Measurements from ENCODE around the gene NPSR1.

DNA sequence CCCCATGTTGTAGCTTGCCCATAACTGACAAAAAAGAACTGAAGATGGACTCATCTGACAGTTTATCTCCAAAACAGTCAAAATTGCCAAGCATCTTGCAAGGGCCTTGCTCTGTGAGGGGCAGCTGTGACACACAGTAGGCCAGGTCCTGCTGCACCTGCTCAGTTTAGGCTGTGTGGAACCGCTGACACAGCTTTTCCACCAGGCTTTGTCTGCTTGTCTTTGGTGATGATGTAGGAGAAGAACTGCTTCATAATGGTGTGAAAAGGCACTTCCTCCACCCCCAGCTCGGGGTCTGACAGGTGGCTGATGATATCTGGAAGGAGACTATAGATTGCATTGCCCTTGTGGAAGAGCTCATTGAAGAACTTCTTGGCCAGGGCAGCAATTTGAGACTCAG, 92.6 kb downstream of the NPSR1 start:
- TF ChIP-seq POLR2AphosphoS5 (IDR thresholded peaks at IDR 0.05), result no peak
- TF ChIP-seq, protein P1, sequence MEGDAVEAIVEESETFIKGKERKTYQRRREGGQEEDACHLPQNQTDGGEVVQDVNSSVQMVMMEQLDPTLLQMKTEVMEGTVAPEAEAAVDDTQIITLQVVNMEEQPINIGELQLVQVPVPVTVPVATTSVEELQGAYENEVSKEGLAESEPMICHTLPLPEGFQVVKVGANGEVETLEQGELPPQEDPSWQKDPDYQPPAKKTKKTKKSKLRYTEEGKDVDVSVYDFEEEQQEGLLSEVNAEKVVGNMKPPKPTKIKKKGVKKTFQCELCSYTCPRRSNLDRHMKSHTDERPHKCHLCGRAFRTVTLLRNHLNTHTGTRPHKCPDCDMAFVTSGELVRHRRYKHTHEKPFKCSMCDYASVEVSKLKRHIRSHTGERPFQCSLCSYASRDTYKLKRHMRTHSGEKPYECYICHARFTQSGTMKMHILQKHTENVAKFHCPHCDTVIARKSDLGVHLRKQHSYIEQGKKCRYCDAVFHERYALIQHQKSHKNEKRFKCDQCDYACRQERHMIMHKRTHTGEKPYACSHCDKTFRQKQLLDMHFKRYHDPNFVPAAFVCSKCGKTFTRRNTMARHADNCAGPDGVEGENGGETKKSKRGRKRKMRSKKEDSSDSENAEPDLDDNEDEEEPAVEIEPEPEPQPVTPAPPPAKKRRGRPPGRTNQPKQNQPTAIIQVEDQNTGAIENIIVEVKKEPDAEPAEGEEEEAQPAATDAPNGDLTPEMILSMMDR (IDR thresholded peaks at IDR 0.05), result no peak
- no peak for TF ChIP-seq EP300 (IDR thresholded peaks at IDR 0.05)

Measured in sigmoid colon (tissue), 4 donors.